ENCODE measurements around the gene SPRING1. TPM values are rescaled to one million over a fixed set of nuclear protein-coding genes. Genes with fewer than 3 reads are reported as not detected.

The SPRING1 gene
- total and polyA plus RNA-seq, 4 donors: 41.8 to 116 (median 79.3) TPM

DNA sequence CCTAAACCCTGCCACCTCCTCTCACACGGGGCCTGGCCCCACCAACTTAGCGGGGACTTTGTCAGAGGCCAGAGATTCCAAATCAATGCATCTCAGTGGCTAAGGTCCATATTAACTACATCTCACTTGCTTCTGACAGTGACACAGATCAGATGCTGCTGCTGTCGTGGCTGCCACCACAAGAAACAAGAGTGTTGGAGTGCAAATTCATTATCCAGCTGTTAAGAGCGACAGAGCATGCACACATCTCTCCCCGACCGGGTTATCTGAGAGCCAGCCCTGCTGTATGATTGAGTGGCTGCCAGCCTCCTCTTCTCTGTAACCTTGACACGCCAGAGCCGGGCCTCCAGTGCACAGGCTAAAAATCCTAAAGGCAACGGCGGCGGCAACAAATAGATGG lies 40.2 kb downstream of the SPRING1 start:
- ATAC-seq (ENCODE audit: insufficient read depth, low FRiP score): no peak
- Histone ChIP-seq H3K9me3 (ENCODE audit: control insufficient read depth in 4 of 4, insufficient read depth in 3 of 4, low read length in 3 of 4) (no peaks in the 10 kb centered on the region), H3K36me3 (ENCODE audit: control insufficient read depth in 4 of 4, insufficient read depth in 4 of 4, low read length in 4 of 4) (no peaks in the 10 kb centered on the region), H3K27me3 (ENCODE audit: control insufficient read depth in 3 of 3, insufficient read depth in 3 of 3, low read length in 2 of 3) (peaks cover 0 to 13% (median 10%) of the 10 kb centered on the region in 3 donors), H3K4me3 (no peak overlapping the region), H3K9ac (ENCODE audit: insufficient read depth in 1 of 2, low read length in 2 of 2) (no peak overlapping the region), H3K27ac (ENCODE audit: low read depth in 1 of 2, low read length in 1 of 2) (no peak overlapping the region), H3K4me1 (ENCODE audit: control insufficient read depth in 5 of 5, insufficient read depth in 5 of 5, low read length in 5 of 5) (peaks cover 3 to 47% (median 9%) of the 10 kb centered on the region in 5 donors)
- WGBS, 2 donors: 64 to 82% methylated on average over 11 of the region's 11 CpGs
- TF ChIP-seq, protein P1, sequence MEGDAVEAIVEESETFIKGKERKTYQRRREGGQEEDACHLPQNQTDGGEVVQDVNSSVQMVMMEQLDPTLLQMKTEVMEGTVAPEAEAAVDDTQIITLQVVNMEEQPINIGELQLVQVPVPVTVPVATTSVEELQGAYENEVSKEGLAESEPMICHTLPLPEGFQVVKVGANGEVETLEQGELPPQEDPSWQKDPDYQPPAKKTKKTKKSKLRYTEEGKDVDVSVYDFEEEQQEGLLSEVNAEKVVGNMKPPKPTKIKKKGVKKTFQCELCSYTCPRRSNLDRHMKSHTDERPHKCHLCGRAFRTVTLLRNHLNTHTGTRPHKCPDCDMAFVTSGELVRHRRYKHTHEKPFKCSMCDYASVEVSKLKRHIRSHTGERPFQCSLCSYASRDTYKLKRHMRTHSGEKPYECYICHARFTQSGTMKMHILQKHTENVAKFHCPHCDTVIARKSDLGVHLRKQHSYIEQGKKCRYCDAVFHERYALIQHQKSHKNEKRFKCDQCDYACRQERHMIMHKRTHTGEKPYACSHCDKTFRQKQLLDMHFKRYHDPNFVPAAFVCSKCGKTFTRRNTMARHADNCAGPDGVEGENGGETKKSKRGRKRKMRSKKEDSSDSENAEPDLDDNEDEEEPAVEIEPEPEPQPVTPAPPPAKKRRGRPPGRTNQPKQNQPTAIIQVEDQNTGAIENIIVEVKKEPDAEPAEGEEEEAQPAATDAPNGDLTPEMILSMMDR (IDR thresholded peaks at IDR 0.05; ENCODE audit: control extremely low read depth, extremely low read depth): no peak
- DNase-seq: peak; percentile 51 to 69 (median 66)

DNA sequence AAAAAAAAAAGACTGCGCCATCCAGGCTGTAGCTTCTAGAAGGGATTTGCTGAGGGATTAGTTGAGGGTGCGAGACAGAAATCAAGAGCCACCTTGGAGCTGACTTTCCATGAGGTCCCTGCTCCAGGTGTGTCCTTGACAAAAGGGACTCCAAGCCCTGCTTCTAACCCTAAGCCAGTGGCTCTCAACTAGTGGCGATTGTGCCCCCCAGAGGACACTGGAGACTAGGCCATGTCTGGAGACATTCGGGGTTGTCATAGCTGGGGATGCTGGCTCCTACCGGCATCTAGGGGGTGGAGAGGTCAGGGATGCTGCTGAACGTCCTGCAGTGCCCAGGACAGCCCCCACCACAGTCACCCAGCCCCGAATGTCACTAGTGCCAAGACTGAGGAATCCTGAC lies 40.6 kb downstream of the SPRING1 start:
- 66 to 68% methylated on average over 7 of the region's 7 CpGs for WGBS, 2 donors
- Histone ChIP-seq H3K9ac (ENCODE audit: insufficient read depth in 1 of 2, low read length in 2 of 2) (no peak overlapping the region), H3K4me1 (ENCODE audit: control insufficient read depth in 5 of 5, insufficient read depth in 5 of 5, low read length in 5 of 5) (peaks cover 3 to 48% (median 9%) of the 10 kb centered on the region in 5 donors), H3K36me3 (ENCODE audit: control insufficient read depth in 4 of 4, insufficient read depth in 4 of 4, low read length in 4 of 4) (no peaks in the 10 kb centered on the region), H3K27me3 (ENCODE audit: control insufficient read depth in 3 of 3, insufficient read depth in 3 of 3, low read length in 2 of 3) (peaks cover 0 to 13% (median 10%) of the 10 kb centered on the region in 3 donors), H3K27ac (ENCODE audit: low read depth in 1 of 2, low read length in 1 of 2) (no peak overlapping the region), H3K4me3 (no peak overlapping the region), H3K9me3 (ENCODE audit: control insufficient read depth in 4 of 4, insufficient read depth in 3 of 4, low read length in 3 of 4) (no peaks in the 10 kb centered on the region)
- DNase-seq (peak; percentile 45 to 56 (median 46)), ATAC-seq (ENCODE audit: insufficient read depth, low FRiP score) (no peak)
- TF ChIP-seq, protein P1 (IDR thresholded peaks at IDR 0.05; ENCODE audit: control extremely low read depth, extremely low read depth): no peak

DNA sequence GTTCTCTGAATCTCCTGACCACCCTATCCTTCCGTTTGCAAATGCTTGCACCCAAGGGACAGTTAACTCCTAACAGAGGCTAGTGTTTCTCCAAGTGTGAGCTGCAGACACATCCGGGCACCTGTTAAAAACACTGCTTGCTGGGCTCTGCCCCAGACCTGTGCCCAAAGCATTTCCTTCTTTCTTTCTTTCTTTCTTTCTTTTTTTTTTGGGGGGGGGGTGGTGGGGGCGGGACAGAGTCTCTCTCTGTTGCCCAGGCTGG lies 42.5 kb downstream of the SPRING1 start:
- WGBS, 2 donors: 42 to 74% methylated on average over 3 of the region's 3 CpGs
- no peak overlapping the region for H3K27ac ChIP-seq (ENCODE audit: low read depth in 1 of 2, low read length in 1 of 2)
- no peak overlapping the region for H3K4me3 ChIP-seq
- TF ChIP-seq, protein P1 (IDR thresholded peaks at IDR 0.05; ENCODE audit: control extremely low read depth, extremely low read depth): no peak
- no peak overlapping the region for H3K9ac ChIP-seq (ENCODE audit: insufficient read depth in 1 of 2, low read length in 2 of 2)
- peaks cover 3 to 48% (median 9%) of the 10 kb centered on the region in 5 donors for H3K4me1 ChIP-seq (ENCODE audit: control insufficient read depth in 5 of 5, insufficient read depth in 5 of 5, low read length in 5 of 5)
- H3K9me3 ChIP-seq (ENCODE audit: control insufficient read depth in 4 of 4, insufficient read depth in 3 of 4, low read length in 3 of 4): no peaks in the 10 kb centered on the region
- DNase-seq (no peak), ATAC-seq (ENCODE audit: insufficient read depth, low FRiP score) (no peak)
- H3K27me3 ChIP-seq (ENCODE audit: control insufficient read depth in 3 of 3, insufficient read depth in 3 of 3, low read length in 2 of 3): peaks cover 0 to 13% (median 10%) of the 10 kb centered on the region in 3 donors
- no peaks in the 10 kb centered on the region for H3K36me3 ChIP-seq (ENCODE audit: control insufficient read depth in 4 of 4, insufficient read depth in 4 of 4, low read length in 4 of 4)
